ENCODE measurements around the gene ATP4B. TPM values are rescaled to one million over a fixed set of nuclear protein-coding genes. Genes with fewer than 3 reads are reported as not detected.

ATP4B gene
- total RNA-seq, 1 experiment from 2014 or later, result not detected

DNA sequence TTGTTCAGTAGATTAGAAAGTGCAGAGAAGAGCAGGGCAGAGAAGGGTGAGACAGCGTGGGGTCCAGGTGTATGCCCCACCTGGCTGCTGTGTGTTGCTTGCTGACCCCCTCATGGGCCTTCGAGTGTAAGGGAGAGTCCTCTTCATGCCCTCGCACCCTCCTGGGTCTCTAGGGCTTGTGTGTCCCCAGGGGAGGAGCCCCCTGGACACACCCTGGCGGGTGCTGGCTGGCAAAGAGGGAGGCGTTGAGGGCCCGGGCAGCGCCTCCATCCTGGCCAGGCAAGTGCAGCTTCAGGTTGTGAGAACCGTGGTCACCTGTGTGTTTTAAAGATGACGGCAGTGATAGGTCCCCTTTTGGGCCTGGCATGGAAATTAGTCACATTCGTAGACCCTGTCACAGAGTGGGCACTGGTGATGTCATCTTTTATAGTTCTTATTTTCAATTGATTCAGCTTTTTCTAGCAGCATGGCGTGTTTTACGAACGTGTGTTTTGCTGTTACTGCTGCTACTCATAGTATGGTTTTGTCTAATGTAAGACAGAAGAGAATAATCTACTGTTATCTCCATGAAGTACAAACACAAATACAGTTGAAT is 54.8 kb downstream of the ATP4B start:
- Mint-ChIP-seq H3K36me3 (peaks cover 21% of the 10 kb centered on the region), H3K27me3 (ENCODE audit: low read depth) (no peaks in the 10 kb centered on the region), H3K9me3 (no peaks in the 10 kb centered on the region), H3K27ac (0 out of 2 replicates have a peak overlapping the region, but pooled peaks have one; percentile 10), H3K4me3 (no peak overlapping the region), H3K4me1 (peaks cover 11% of the 10 kb centered on the region)
- POLR2A ChIA-PET, result no interaction called here
- ATAC-seq (no peak), DNase-seq (ENCODE audit: low spot score) (no peak)
- TF ChIP-seq ZNF396 (CRISPR knock-in tag; IDR thresholded peaks at IDR 0.05; ENCODE audit: borderline replicate concordance), result no peak
- CTCF ChIA-PET, result interaction anchor here (1.7 kb wide), 1 partner anchor 14 kb away, joined by 3 read pairs; no protein-coding TSS in a partner anchor

DNA sequence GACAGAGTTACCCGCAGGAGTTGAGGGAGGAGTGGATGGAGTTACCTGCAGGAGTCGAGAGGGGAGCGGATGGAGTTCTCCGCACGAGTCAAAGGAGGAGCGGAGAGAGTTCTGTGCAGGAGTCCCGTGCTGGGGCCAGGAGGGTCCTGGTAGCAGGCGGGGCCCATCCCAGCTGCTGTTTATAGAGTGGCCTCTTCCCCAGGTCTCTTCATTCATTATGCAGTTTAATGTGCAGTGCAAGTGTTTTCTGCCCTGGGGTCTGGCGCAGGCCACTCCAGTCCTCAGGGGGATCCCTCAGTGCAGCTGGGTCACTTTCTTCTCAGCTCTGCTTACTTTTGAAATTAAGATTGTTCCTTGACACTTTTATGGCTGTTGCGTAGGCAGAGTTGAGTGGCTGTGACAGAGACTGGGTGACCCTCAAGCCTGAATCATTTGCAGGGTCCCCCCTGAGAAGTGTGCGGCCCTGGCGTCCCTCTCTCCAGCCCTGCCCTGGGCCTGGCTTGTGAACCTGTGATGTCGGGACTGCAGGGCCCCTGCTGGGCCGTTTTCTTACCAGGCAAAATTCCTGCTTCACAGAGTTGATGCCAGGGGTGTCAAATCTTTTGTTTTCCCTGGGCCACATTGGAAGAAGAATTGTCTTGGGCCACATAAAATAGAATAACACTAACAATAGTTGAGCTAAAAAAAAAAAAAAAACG is 55.6 kb downstream of the ATP4B start:
- no peak for TF ChIP-seq CDX4 (CRISPR knock-in tag; IDR thresholded peaks at IDR 0.05; ENCODE audit: borderline replicate concordance)
- TF ChIP-seq ARID4B (CRISPR knock-in tag; IDR thresholded peaks at IDR 0.05; ENCODE audit: borderline replicate concordance), result no peak
- no peak for TF ChIP-seq SP1 (CRISPR knock-in tag; conservative IDR thresholded peaks at IDR 0.05)
- TF ChIP-seq IRF1 (CRISPR knock-in tag; IDR thresholded peaks at IDR 0.05), result no peak
- no peak for TF ChIP-seq FOXK1 (CRISPR knock-in tag; IDR thresholded peaks at IDR 0.05)
- TF ChIP-seq ESRRA (CRISPR knock-in tag; IDR thresholded peaks at IDR 0.05; ENCODE audit: borderline replicate concordance), result no peak
- TF ChIP-seq RELA (CRISPR knock-in tag; IDR thresholded peaks at IDR 0.05; ENCODE audit: borderline replicate concordance), result no peak
- TF ChIP-seq EMX1 (CRISPR knock-in tag; IDR thresholded peaks at IDR 0.05), result no peak
- TF ChIP-seq ZNF219 (CRISPR knock-in tag; IDR thresholded peaks at IDR 0.05; ENCODE audit: borderline replicate concordance), result no peak
- no peak overlapping the region for H3K4me3 Mint-ChIP-seq
- peak; percentile 25 for ATAC-seq
- H3K4me1 Mint-ChIP-seq, result peaks cover 11% of the 10 kb centered on the region
- no peaks in the 10 kb centered on the region for H3K27me3 Mint-ChIP-seq (ENCODE audit: low read depth)
- ChIA-PET CTCF (interaction anchor here (0.5 to 1.7 kb wide), 2 partner anchors 15 to 568 kb away, joined by 3 read pairs; no protein-coding TSS in a partner anchor), POLR2A (no interaction called here)
- DNase-seq (ENCODE audit: low spot score), result no peak
- peak overlapping the region; percentile 92 for H3K27ac Mint-ChIP-seq
- peaks cover 21% of the 10 kb centered on the region for H3K36me3 Mint-ChIP-seq
- no peaks in the 10 kb centered on the region for H3K9me3 Mint-ChIP-seq

GRCh38 chr13:113601166-113602070 is 56.6 kb downstream of the ATP4B start:
- TF ChIP-seq ZNF263 (CRISPR knock-in tag; IDR thresholded peaks at IDR 0.05; ENCODE audit: low read depth) (peak; percentile 22; the same call in 1 of the 2 replicates), CDX4 (CRISPR knock-in tag; IDR thresholded peaks at IDR 0.05; ENCODE audit: borderline replicate concordance) (no peak)
- no peaks in the 10 kb centered on the region for H3K27me3 Mint-ChIP-seq (ENCODE audit: low read depth)
- ATAC-seq (no peak), DNase-seq (ENCODE audit: low spot score) (no peak)
- H3K27ac Mint-ChIP-seq, result peak overlapping the region; percentile 92
- peaks cover 11% of the 10 kb centered on the region for H3K4me1 Mint-ChIP-seq
- H3K9me3 Mint-ChIP-seq, result no peaks in the 10 kb centered on the region
- H3K4me3 Mint-ChIP-seq, result no peak overlapping the region
- ChIA-PET CTCF (interaction anchor here (0.5 kb wide), 1 partner anchor 567 kb away, joined by 3 read pairs; no protein-coding TSS in a partner anchor), POLR2A (interaction anchor here (0.6 kb wide), 1 partner anchor 215 kb away, joined by 3 read pairs; no protein-coding TSS in a partner anchor)
- H3K36me3 Mint-ChIP-seq, result peaks cover 25% of the 10 kb centered on the region

Data from WTC11 (cell line).